ENCODE results near the gene SPACA9. TPM values are rescaled to one million over a fixed set of nuclear protein-coding genes. Genes with fewer than 3 reads are reported as not detected.

The SPACA9 gene
- total RNA-seq, 1 donor from 2014 or later, result 6.9 TPM

DNA sequence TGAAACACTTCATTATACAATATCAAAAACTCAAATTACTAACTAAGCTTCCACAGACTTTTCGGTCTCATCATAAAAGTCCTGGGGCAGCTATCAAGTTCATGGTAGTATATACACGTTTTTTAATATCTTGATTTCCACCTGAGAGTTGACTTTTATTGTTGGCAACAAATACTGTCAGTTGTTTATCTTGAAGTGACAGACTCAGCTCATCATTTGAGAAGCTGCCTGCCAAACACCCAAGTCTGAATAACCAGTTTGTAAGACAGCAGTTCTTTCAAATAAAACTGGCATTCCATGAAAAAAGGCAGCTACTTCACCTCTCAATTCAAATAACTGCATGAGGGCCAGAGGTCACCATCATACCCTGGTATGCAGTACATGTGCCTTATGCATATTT is 30.6 kb downstream of the SPACA9 start:
- no peak overlapping the region for H3K4me3 ChIP-seq (ENCODE audit: low read depth, low read length)
- H3K27me3 ChIP-seq (ENCODE audit: control insufficient read depth, insufficient read depth, low read length), result no peaks in the 10 kb centered on the region
- TF ChIP-seq, protein P1, sequence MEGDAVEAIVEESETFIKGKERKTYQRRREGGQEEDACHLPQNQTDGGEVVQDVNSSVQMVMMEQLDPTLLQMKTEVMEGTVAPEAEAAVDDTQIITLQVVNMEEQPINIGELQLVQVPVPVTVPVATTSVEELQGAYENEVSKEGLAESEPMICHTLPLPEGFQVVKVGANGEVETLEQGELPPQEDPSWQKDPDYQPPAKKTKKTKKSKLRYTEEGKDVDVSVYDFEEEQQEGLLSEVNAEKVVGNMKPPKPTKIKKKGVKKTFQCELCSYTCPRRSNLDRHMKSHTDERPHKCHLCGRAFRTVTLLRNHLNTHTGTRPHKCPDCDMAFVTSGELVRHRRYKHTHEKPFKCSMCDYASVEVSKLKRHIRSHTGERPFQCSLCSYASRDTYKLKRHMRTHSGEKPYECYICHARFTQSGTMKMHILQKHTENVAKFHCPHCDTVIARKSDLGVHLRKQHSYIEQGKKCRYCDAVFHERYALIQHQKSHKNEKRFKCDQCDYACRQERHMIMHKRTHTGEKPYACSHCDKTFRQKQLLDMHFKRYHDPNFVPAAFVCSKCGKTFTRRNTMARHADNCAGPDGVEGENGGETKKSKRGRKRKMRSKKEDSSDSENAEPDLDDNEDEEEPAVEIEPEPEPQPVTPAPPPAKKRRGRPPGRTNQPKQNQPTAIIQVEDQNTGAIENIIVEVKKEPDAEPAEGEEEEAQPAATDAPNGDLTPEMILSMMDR (IDR thresholded peaks at IDR 0.05; ENCODE audit: insufficient read depth, low read length, poor library complexity, severe bottlenecking), result no peak
- H3K36me3 ChIP-seq (ENCODE audit: control insufficient read depth, insufficient read depth, low read length), result peaks cover 1% of the 10 kb centered on the region
- no peak for DNase-seq (ENCODE audit: low read depth)

DNA sequence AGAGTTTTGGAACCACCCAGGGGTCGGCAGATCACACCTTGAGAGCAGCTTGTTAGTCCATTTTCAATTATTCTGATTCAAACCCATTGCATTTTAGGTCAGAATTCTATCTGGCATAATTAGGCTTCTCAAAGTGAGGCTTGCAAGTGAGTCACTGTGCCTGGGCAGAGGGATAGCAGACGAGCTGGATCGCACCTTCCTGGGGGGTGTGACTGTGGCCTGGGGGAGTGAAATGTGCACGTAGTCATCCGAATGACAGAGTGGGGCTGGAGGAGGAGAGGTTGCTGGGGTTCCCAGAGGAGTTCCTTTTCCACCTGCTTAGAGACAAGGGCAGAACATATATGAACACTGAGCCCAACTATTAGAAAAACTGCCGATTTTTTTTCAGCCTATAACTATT is 31.7 kb downstream of the SPACA9 start:
- TF ChIP-seq, protein P1 (IDR thresholded peaks at IDR 0.05; ENCODE audit: insufficient read depth, low read length, poor library complexity, severe bottlenecking), result no peak
- no peaks in the 10 kb centered on the region for H3K27me3 ChIP-seq (ENCODE audit: control insufficient read depth, insufficient read depth, low read length)
- H3K36me3 ChIP-seq (ENCODE audit: control insufficient read depth, insufficient read depth, low read length), result peaks cover 1% of the 10 kb centered on the region
- H3K4me3 ChIP-seq (ENCODE audit: low read depth, low read length), result no peak overlapping the region
- DNase-seq (ENCODE audit: low read depth), result no peak

DNA sequence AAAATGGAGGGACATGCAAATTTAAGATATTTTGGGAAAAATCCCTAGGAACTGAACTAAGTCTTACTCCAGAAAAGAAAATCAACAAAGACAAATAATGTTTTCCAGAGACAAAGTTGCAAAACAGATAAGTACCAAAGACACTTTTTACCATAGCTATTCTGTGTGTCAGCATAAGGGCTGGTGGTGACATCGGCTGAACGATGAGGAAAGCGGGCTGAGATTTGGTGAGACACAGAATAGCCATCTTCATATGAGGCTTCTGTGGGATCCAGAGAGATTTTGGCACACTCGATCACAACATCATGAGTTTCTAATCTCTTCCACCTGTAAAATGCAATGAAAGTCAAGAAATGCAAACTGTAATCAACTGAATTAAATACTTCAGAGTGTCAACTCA is 33.4 kb downstream of the SPACA9 start:
- TF ChIP-seq, protein P1 (IDR thresholded peaks at IDR 0.05; ENCODE audit: insufficient read depth, low read length, poor library complexity, severe bottlenecking), result no peak
- Histone ChIP-seq H3K27me3 (ENCODE audit: control insufficient read depth, insufficient read depth, low read length) (no peaks in the 10 kb centered on the region), H3K4me3 (ENCODE audit: low read depth, low read length) (no peak overlapping the region), H3K36me3 (ENCODE audit: control insufficient read depth, insufficient read depth, low read length) (peaks cover 1% of the 10 kb centered on the region)
- DNase-seq (ENCODE audit: low read depth), result no peak

DNA sequence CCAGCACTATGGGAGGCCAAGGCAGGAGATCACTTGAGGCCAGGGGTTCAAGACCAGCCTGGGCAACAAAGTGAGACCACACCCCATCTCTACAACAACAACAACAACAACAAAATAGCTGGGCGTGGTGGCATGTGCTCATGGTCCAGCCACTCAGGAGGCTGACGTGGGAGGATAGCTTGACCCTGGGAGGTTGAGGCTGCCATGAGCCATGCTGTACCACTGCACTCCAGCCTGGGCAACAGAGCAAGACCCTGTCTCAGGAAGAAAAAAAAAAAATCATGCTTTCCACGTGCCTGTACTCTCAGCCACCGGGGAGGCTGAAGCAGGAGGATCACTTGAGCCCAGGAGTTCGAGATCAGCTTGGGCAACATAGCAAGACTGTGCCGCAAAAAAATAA is 36.2 kb downstream of the SPACA9 start:
- Histone ChIP-seq H3K36me3 (ENCODE audit: control insufficient read depth, insufficient read depth, low read length) (peaks cover 1% of the 10 kb centered on the region), H3K4me3 (ENCODE audit: low read depth, low read length) (no peak overlapping the region), H3K27me3 (ENCODE audit: control insufficient read depth, insufficient read depth, low read length) (no peaks in the 10 kb centered on the region)
- TF ChIP-seq, protein P1 (IDR thresholded peaks at IDR 0.05; ENCODE audit: insufficient read depth, low read length, poor library complexity, severe bottlenecking), result no peak
- DNase-seq (ENCODE audit: low read depth), result no peak

DNA sequence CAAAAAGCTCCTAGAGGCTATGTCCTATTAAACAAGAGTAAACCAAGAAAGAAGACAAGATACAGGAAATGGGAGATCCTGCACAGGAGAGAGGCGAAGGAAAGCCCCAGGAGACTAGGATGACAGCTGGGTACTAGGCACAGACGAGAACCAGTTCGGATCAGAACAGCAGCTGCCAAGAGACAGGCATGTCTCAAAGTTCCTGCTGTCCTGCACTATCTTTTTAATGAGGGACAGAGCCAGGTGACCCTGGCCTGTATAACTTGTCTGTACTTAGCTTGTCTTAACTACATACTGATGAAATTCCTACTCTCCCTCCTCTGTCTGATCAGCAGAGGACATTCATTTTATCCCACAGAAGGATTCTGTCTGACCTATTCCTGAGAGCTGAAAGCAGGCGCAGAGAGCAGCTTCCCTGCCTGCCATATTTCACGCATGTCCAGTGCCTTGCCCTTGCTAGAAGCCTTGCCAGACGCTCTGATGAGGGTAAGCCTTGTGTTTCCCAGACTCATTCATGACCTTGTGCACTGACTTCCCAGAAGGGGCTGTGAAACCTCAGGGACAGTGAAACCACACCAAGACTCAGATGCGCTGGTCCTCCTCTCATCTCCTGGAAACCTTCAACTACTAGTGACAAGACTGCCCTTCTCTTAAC is 41.0 kb downstream of the SPACA9 start:
- H3K36me3 ChIP-seq (ENCODE audit: control insufficient read depth, insufficient read depth, low read length), result no peaks in the 10 kb centered on the region
- H3K4me3 ChIP-seq (ENCODE audit: low read depth, low read length), result no peak overlapping the region
- TF ChIP-seq, protein P1 (IDR thresholded peaks at IDR 0.05; ENCODE audit: insufficient read depth, low read length, poor library complexity, severe bottlenecking), result no peak
- DNase-seq (ENCODE audit: low read depth), result no peak
- no peaks in the 10 kb centered on the region for H3K27me3 ChIP-seq (ENCODE audit: control insufficient read depth, insufficient read depth, low read length)

DNA sequence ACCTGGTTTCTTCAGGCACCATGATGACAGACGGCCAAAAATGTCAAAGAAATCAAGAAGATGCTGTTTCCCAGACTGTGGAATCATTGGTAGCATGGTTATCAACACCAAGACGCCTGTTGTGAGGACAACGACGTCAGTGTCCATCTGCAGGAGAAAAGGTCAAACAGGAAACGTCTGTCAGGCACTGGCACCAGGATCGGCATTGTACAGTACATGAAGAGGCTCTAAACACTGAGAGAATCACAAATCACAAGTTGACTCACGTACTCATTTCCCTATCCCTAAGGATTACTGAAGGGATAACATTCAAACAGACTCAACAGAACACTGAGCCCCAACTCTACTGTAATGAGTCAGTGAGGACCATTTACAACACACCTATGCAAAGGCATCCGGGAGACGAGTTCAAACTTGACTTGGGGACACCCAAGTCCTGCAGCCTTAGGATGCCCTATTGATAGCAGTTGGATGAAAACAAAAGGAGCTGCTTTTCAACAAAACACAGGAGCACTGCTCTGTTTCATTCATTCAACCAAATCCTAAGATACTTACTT is 44.7 kb downstream of the SPACA9 start:
- no peaks in the 10 kb centered on the region for H3K27me3 ChIP-seq (ENCODE audit: control insufficient read depth, insufficient read depth, low read length)
- no peak for DNase-seq (ENCODE audit: low read depth)
- TF ChIP-seq, protein P1 (IDR thresholded peaks at IDR 0.05; ENCODE audit: insufficient read depth, low read length, poor library complexity, severe bottlenecking), result no peak
- H3K4me3 ChIP-seq (ENCODE audit: low read depth, low read length), result no peak overlapping the region
- no peaks in the 10 kb centered on the region for H3K36me3 ChIP-seq (ENCODE audit: control insufficient read depth, insufficient read depth, low read length)

All from kidney epithelial cell (primary cell).